Right hindlimb (tissue), 1 donor: ENCODE results near the gene ROR2.

ENCODE experiments used
- DNase-seq: peaks from one replicate; pipeline ENCODE4 v3.0.0-alpha.2; 2018

Gene ROR2

GRCh38 chr9:91604451-91605179, 345.4 kb downstream of the ROR2 start:
- no peak for DNase-seq

- DNase-seq: no peak
Observed at GRCh38 chr9:91603932-91604331, 346.1 kb downstream of the ROR2 start.

DNA sequence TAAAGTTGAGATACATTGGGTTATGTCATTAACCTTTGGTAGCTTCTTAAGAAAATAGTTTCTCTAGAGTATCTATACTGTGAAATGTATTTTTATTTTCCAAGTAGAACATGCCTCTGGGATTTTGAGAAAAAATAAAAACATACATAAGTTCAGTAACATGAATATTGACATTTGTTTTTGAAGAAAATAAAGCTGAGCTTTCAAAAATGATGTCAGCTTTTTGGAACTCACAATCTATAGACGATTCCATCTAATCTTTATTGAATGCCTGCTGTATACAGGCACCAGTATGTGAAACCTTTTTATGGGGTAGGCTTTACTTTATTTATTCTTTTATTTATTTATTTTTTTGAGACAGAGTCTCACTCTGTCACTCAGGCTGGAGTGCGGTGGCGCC, 350.5 kb downstream of the ROR2 start:
- DNase-seq: no peak

DNA sequence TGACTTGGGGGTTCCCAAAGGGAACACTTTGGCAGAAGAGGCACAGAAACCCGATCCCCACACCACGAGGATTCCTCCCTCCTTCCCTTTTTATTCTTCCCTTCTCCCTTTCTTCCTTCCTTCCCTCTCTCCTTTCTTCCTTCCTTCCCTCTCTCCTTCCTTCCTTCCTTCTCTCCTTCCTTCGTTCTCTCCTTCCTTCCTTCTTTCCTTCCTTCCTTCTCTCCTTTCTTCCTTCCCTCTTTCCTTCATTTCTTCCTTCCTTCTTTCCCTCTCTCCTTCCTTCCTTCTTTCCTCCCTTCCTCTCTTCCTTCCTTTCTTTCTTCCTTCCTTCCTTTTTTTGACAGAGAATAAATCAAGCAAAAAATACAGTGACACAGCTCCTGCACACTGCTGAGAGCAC, 358.4 kb downstream of the ROR2 start:
- DNase-seq: no peak

DNA sequence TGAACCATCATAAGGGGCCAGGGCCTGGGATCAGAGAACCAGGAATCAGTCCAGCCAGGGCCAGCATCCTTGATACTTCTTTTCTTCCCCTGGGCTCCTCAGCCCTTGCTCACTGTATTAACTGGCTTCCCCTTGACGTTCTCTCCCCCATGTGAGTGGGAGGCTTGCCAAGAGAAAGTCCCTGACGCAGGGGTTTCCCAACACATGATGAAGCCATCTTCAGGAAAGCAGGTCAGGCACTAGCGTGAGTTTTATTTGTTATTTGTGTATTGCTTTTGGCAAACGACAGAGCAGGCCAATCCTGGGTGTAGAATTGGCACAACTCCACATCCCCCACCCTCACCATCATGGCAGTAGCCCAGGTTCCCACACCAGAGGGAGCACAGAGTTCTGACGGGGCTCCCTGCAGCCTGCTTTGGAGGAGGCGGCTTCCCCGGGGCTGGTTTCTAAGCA, 360.9 kb downstream of the ROR2 start:
- peak; percentile 66 for DNase-seq

DNA sequence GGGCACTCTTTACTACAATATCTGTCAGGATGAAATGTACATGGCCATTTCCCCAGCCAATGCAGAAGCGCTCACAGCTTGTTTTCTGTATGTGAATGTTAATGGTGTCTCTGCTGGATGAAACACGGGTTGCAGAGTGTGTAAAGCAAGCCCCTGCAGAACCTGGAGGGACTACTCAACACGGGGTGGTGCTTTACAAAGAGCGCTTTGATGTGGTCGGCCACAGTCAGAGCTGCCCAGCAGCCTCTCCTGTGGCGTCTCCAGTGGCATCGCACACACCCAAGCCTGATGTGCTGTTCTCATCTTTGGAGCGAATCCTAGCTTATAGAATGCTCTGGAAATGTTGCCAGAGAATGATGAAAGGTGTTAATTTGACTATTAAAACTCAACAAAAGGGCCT, 363.7 kb downstream of the ROR2 start:
- DNase-seq: no peak

GRCh38 chr9:91583966-91584365, 366.1 kb downstream of the ROR2 start:
- no peak for DNase-seq

- no peak for DNase-seq
Observed at GRCh38 chr9:91583161-91583875, 366.7 kb downstream of the ROR2 start.

DNA sequence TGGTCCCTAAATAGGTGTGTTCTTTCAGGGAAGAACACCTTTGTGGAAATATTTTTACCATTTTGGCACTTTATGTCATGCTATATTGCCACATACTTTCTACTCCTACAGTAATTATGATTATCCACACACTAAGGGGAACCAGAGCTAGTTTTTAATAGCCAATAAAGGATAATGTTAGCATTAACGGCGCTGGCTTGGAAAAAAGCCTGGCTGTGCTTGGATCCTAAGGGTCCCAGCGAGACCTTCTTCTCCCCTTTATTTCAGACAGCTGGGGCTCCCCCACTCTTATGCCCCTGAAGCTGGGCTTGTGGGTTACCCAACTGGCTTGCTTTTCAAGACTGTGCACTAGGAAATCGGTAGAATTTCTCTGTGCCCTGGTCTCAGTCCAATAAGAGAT, 367.8 kb downstream of the ROR2 start:
- DNase-seq: no peak

DNA sequence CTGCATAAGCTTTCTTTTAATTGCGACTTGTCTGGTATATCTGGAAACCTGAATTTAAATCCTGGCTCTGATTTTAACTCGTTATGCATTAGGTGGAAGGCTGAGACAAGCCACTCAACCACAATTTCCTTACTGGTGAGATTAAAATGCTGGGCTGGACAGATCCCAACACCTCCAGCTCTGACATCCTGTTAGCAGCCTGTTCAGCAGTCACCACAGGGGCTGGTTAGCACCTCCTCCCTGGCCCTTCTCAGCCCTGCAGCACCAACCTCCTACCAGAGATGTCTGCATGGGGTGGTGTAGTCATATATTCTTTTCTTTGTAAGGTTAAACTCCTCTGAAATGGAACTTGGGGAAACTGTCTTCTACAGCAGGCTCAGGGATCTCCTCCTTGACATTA, 369.9 kb downstream of the ROR2 start:
- DNase-seq: no peak

- no peak for DNase-seq
Observed at GRCh38 chr9:91578911-91579310, 371.1 kb downstream of the ROR2 start.

- DNase-seq: no peak
Observed at GRCh38 chr9:91577633-91578061, 372.4 kb downstream of the ROR2 start.

DNA sequence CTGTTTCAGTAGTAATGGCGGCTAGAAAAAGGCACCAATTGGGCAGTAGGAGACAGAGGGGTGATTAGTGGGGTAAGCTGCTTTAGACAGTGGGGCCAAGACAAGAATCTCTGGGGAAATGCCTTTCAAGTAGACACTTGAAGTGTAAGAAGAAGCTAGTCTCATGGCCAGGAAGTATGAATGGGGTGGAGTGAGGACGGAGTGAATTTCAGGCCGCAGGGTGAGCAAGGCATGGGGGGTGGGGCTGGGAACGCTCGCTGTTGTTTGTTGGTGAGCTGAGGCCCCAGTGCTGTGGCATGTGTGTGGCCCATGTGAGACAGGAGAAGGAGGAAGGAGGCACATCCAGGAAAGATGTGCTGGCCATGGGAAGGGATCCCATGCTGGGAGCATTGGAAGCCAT, 377.2 kb downstream of the ROR2 start:
- DNase-seq: no peak

DNA sequence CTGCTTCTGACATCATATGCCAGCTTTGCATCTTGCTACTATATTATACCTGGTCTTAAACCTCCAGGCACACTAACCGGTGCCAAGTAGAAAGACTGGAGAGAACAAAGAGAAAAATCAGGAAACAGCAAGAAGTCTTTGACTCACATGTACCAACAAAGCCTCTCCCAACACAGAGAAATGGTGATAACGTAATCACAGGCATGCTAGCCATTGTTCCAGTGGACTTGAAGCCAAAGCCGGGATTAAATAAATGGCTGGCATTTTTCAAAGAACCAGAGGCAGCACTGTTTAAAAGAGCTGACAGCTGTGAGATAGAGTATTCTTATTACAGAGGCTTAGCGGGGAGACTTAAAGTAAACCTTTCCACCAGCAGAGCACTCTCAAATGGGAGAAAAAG, 378.0 kb downstream of the ROR2 start:
- no peak for DNase-seq

DNA sequence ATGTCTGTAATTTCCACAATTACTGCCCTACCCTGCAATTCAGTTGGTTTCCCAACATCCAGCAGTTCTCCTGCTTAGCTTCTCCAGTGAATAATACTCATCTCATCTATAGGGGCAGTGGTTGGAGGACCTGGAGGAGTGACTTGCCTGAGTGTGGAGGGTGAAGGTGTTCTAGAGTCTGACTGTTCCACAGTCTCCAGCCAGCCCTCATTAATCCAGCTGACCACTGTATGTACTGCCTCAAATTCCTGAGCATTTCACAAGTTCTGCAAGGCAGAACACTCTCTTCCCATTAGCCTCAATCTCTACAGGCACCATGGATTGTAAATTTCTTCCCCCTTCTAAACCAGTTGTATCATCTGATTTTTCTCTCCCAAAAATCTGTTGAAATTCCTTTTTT, 379.0 kb downstream of the ROR2 start:
- no peak for DNase-seq

DNA sequence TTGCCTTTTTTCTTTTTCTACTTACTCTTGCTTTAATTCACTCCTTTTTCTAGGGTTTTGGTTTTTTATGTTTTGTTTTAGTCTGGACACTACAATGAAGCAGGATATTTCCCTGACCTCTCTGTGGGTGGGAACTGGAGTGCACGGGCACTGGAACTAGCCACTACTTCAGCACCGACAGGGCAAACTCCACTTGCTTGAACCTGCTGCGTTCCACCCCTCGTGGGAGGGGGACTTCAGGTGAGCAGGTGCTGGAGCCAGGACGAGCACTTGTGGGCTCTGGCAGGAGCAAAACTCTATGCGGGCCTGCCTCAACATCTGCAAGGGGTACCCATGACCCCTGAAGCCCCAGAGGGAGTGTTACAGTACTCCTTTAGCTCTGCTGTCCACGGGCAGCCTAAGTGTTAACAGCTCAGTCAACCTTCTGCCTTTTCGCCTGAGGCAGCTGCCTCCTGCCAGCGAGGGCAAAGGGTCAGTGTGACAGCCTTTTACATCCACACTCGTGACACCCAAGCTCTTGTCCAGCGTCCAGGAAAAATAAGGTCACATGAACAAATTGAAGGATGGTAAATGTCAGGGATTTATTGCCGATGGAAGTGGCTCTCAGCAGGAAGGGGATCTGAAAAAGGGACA, 382.3 kb downstream of the ROR2 start:
- DNase-seq: no peak

- DNase-seq: no peak
Observed at GRCh38 chr9:91564081-91564670, 385.9 kb downstream of the ROR2 start.

- no peak for DNase-seq
Observed at GRCh38 chr9:91562416-91562815, 387.6 kb downstream of the ROR2 start.

DNA sequence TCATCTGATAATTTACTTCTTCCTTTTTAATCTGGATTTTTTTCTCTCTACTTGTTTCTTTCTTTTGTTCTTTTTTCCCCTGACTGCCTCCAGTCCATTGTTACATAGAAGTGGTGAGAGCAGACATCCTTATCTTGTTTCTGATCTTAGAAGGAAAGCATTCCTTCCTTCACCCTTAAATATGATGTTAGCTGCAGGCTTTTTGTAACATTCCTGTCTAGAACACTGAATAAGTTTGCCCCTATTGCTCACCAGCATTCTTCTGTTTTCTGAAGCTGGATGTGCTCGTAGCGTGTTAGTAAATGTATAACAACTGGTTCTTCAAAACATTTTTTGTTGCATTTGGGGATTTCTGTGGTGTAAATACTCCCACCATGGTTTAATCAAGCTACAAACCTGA, 389.7 kb downstream of the ROR2 start:
- DNase-seq: no peak

- DNase-seq: no peak
Observed at GRCh38 chr9:91558879-91559278, 391.1 kb downstream of the ROR2 start.

DNA sequence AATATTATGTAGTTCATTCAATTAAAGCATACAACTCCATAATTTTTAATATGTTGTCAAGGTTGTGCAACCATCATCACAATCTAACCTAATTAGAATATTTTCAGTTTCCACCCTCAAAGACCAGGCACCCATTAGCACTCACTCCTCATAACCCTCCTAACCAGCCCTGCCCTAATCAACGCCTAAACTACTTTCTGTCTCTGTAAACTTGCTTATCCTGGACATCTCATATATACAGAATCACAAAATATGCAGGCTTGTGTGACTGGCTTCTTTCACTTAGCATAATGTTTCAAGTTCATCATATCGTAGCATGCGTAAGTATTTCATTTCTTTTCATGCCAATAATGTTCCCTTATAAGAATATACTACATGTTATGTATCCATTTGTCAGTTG, 391.6 kb downstream of the ROR2 start:
- DNase-seq: no peak

DNA sequence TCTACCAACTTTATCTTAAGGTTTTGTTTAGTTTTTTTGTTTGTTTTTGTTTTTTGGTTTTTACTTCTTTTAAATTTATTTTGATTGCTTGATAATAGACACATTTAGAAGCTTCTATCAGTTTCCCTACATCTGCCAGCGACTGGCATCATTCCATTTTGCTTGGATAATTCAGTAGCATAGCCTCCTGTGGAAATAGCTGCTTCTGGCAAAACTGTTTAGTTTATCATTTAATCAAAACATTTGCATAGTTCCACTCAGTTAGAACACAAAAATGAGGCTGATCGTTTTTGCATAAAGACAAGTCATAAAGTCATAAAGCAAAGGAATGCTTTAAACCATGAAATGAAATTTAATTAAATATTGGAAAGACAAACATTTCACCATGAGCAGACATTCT, 392.7 kb downstream of the ROR2 start:
- DNase-seq: no peak

DNA sequence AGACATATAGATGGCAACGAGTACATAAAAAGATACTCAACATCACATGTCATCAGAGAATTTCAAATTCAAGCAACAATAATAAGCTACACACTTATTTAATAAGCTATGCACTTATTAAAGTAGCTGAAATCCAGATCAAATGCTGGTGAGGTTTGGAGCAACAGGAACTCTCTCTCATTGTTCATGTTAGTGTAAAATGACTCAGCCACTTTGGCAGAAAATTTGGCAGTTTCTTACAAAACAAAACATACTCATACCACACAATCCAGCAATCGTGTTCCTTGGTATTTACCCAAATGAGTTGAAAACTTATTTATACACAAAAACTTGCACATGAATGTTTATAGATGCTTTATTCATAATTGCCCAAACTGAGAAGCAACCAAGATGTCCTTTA, 394.9 kb downstream of the ROR2 start:
- no peak for DNase-seq

GRCh38 chr9:91549177-91549576, 400.9 kb downstream of the ROR2 start:
- no peak for DNase-seq
